ENCODE data around the gene RAD51B. TPM values are rescaled to one million over a fixed set of nuclear protein-coding genes. Genes with fewer than 3 reads are reported as not detected.

Gene RAD51B
- total and polyA plus RNA-seq, 4 experiments from 2014 or later, result 22.0 to 35.7 (median 31.4) TPM

DNA sequence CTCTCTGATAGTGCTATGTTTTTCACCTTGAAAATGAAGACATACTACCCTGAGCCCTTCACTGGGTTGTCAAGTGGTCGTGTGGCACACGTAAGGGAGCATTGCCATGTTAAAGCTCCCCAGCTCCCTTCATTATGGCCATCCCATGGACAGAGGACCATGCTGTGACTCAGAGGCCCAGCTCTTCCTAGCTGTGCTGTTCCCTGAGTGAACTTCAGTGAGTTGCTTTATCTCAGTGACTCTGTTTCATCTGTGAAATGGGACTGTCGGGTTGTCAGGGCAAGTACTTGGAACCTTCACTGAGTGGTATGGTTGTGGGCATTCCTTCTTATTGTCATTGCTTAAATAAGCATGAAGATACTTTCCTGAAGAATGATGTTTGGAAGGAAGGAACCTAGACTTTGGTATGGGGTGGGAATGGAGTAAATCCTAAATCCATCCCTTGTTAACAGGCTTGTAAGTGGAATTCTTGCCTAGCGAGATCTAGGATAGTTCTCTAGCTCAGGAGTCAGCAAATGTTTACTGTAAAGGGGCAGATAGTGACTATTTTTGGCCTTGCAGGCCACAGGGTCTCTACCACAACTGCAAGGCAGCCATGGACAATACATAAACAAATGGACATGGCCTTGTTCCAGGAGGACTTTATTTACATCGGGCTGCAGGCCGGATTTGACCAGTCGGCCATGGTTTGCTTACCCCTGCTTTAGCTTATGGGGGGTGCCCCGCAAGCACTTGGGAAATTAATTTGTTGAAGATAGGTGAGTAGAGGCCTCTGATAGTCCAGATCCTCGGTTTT lies 689.8 kb downstream of the RAD51B start:
- Histone ChIP-seq H3K4me1 (ENCODE audit: insufficient read depth, low read length) (peaks cover 68% of the 10 kb centered on the region), H3K36me3 (ENCODE audit: insufficient read depth, low read length) (no peaks in the 10 kb centered on the region), H3K27me3 (ENCODE audit: insufficient read depth, low read length) (no peaks in the 10 kb centered on the region), H3K27ac (ENCODE audit: low read depth, low read length) (no peak overlapping the region), H3K4me3 (ENCODE audit: low read length in 2 of 2) (no peak overlapping the region), H3K9me3 (ENCODE audit: control insufficient read depth in 1 of 2, low read length in 2 of 2) (no peaks in the 10 kb centered on the region)
- POLR2A ChIA-PET (ENCODE audit: partially characterized antibody), result interaction anchor here (1.2 to 7.5 kb wide), 4 partner anchors 13 to 306 kb away, joined by 3 to 235 read pairs (median 38); partner anchors contain the start of gene ZFP36L1
- Mint-ChIP-seq H3K4me3 (peak overlapping the region in 1 of 8 donors; percentile 27), H3K4me1 (peaks cover 42 to 75% (median 56%) of the 10 kb centered on the region in 4 donors), H3K27ac (peak overlapping the region in 5 of 7 donors; percentile 16 to 68 (median 35)), H3K9me3 (no peaks in the 10 kb centered on the region), H3K36me3 (no peaks in the 10 kb centered on the region), H3K27me3 (no peaks in the 10 kb centered on the region)
- intact Hi-C loops (cut with micrococcal nuclease), result loop anchor here (5.0 to 10.0 kb wide), 3 partner anchors 118 to 257 kb away; no protein-coding TSS in a partner anchor
- DNase-seq, result no peak
- CTCF ChIA-PET (ENCODE audit: partially characterized antibody), result interaction anchor here (1.6 to 4.5 kb wide), 3 partner anchors 9 to 279 kb away, joined by 3 to 33 read pairs (median 4); no protein-coding TSS in a partner anchor

- Histone ChIP-seq H3K27ac (ENCODE audit: low read depth, low read length) (no peak overlapping the region), H3K4me3 (ENCODE audit: low read length in 2 of 2) (no peak overlapping the region), H3K9me3 (ENCODE audit: control insufficient read depth in 1 of 2, low read length in 2 of 2) (no peaks in the 10 kb centered on the region), H3K36me3 (ENCODE audit: insufficient read depth, low read length) (no peaks in the 10 kb centered on the region), H3K4me1 (ENCODE audit: insufficient read depth, low read length) (peaks cover 60% of the 10 kb centered on the region), H3K27me3 (ENCODE audit: insufficient read depth, low read length) (no peaks in the 10 kb centered on the region)
- Mint-ChIP-seq H3K9me3 (no peaks in the 10 kb centered on the region), H3K4me3 (no peak overlapping the region), H3K36me3 (no peaks in the 10 kb centered on the region), H3K4me1 (peaks cover 42 to 67% (median 51%) of the 10 kb centered on the region in 4 donors), H3K27me3 (no peaks in the 10 kb centered on the region), H3K27ac (peak overlapping the region in 3 of 7 donors; percentile 15 to 68 (median 49))
- no peak for DNase-seq
- POLR2A ChIA-PET (ENCODE audit: partially characterized antibody), result interaction anchor here (1.1 kb wide), 1 partner anchor 175 kb away, joined by 3 read pairs; no protein-coding TSS in a partner anchor
- intact Hi-C loops (cut with micrococcal nuclease), result no loop called here
- CTCF ChIA-PET (ENCODE audit: partially characterized antibody), result interaction anchor here (1.6 to 4.5 kb wide), 2 partner anchors 8 to 278 kb away, joined by 3 to 33 read pairs; no protein-coding TSS in a partner anchor
Observed at GRCh38 chr14:68510201-68511128, 690.9 kb downstream of the RAD51B start.

DNA sequence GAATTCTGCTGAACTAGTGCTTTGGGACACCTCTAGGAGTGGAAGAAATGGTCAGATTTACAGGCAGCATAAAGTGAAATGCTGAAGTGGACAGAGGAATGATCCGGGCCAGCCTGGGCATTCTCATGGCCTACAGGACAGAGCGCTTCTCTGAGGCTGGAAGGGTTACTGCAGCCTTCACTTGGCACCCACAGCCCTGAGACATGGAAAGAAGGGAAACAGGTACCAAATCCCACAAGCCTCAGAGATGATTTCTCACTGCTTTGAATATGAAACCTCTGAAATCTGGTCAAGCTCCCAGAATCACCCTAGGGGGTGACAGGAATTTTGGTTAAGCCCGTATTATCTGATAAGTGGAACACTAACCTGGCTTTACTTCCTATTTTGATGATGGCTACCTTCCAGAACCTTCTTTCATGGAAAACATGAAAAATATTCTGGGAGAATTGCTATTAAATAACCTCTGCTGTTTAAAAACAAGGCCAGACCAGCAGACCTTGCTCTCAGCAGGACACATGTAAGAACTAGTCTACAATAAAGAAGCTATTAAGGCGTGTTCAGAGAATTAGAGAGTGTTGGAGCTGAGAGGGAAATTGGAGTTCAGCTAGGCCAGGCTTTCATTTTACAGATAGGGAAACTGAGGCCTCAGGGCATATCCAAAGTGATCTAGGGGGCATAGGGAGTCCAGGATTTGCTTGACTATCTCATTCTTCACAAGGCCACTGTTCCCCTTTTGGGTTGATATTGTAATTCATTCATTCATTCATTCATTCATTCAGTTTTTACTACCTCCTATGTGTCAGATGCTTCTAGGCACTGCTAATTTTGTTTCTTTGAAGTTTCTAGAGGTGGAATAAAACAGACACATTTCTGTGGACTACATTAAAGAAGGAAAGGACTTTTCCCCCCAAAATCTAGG lies 691.8 kb downstream of the RAD51B start:
- no peaks in the 10 kb centered on the region for H3K9me3 ChIP-seq (ENCODE audit: control insufficient read depth in 1 of 2, low read length in 2 of 2)
- ChIA-PET CTCF (ENCODE audit: partially characterized antibody) (interaction anchor here (1.1 to 1.6 kb wide), 2 partner anchors 7 to 333 kb away, joined by 3 read pairs; no protein-coding TSS in a partner anchor), POLR2A (ENCODE audit: partially characterized antibody) (interaction anchor here (1.1 kb wide), 1 partner anchor 174 kb away, joined by 3 read pairs; no protein-coding TSS in a partner anchor)
- H3K4me3 Mint-ChIP-seq, result no peak overlapping the region
- no peak overlapping the region for H3K4me3 ChIP-seq (ENCODE audit: low read length in 2 of 2)
- intact Hi-C loops (cut with micrococcal nuclease), result no loop called here
- peaks cover 51% of the 10 kb centered on the region for H3K4me1 ChIP-seq (ENCODE audit: insufficient read depth, low read length)
- no peaks in the 10 kb centered on the region for H3K36me3 ChIP-seq (ENCODE audit: insufficient read depth, low read length)
- H3K4me1 Mint-ChIP-seq, result peaks cover 34 to 59% (median 42%) of the 10 kb centered on the region in 4 donors
- no peaks in the 10 kb centered on the region for H3K27me3 ChIP-seq (ENCODE audit: insufficient read depth, low read length)
- H3K27ac Mint-ChIP-seq, result peak overlapping the region in 3 of 7 donors; percentile 15 to 68 (median 49)
- H3K27me3 Mint-ChIP-seq, result no peaks in the 10 kb centered on the region
- no peaks in the 10 kb centered on the region for H3K36me3 Mint-ChIP-seq
- H3K9me3 Mint-ChIP-seq, result no peaks in the 10 kb centered on the region
- no peak overlapping the region for H3K27ac ChIP-seq (ENCODE audit: low read depth, low read length)
- DNase-seq, result no peak

- no peaks in the 10 kb centered on the region for H3K27me3 ChIP-seq (ENCODE audit: insufficient read depth, low read length)
- H3K36me3 ChIP-seq (ENCODE audit: insufficient read depth, low read length), result no peaks in the 10 kb centered on the region
- no peak overlapping the region for H3K27ac ChIP-seq (ENCODE audit: low read depth, low read length)
- POLR2A ChIA-PET (ENCODE audit: partially characterized antibody), result no interaction called here
- CTCF ChIA-PET (ENCODE audit: partially characterized antibody), result interaction anchor here (1.1 kb wide), 1 partner anchor 332 kb away, joined by 3 read pairs; no protein-coding TSS in a partner anchor
- no peak overlapping the region for H3K4me3 Mint-ChIP-seq
- no peaks in the 10 kb centered on the region for H3K36me3 Mint-ChIP-seq
- no peaks in the 10 kb centered on the region for H3K9me3 ChIP-seq (ENCODE audit: control insufficient read depth in 1 of 2, low read length in 2 of 2)
- H3K4me3 ChIP-seq (ENCODE audit: low read length in 2 of 2), result no peak overlapping the region
- DNase-seq, result no peak
- H3K9me3 Mint-ChIP-seq, result no peaks in the 10 kb centered on the region
- peak overlapping the region in 2 of 7 donors; percentile 5 to 28 for H3K27ac Mint-ChIP-seq
- peaks cover 44% of the 10 kb centered on the region for H3K4me1 ChIP-seq (ENCODE audit: insufficient read depth, low read length)
- intact Hi-C loops (cut with micrococcal nuclease), result no loop called here
- peaks cover 27 to 52% (median 36%) of the 10 kb centered on the region in 4 donors for H3K4me1 Mint-ChIP-seq
- no peaks in the 10 kb centered on the region for H3K27me3 Mint-ChIP-seq
Observed at GRCh38 chr14:68512088-68512487, 692.5 kb downstream of the RAD51B start.

DNA sequence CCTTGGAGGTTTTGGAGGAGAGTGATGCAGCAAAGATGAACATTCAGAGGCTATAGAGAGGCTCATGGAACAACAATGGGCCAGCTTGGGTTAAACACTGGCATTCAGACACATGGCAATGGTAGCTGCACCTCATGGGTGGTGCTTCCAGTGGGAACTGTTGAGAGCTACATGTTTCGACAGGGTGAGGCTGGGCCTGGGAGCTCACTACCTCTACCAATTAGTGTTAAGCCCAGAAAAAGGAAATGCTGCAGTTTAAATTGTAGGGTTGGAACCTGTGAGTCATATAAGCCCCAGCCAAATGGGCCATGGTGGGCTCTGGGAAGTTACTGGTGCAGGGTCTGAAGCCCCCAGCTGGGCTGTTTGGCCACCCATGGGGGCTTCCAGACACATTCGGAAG lies 693.6 kb downstream of the RAD51B start:
- Histone ChIP-seq H3K4me3 (ENCODE audit: low read length in 2 of 2) (no peak overlapping the region), H3K36me3 (ENCODE audit: insufficient read depth, low read length) (no peaks in the 10 kb centered on the region), H3K9me3 (ENCODE audit: control insufficient read depth in 1 of 2, low read length in 2 of 2) (no peaks in the 10 kb centered on the region), H3K27me3 (ENCODE audit: insufficient read depth, low read length) (no peaks in the 10 kb centered on the region), H3K4me1 (ENCODE audit: insufficient read depth, low read length) (peaks cover 33% of the 10 kb centered on the region), H3K27ac (ENCODE audit: low read depth, low read length) (no peak overlapping the region)
- peaks cover 17 to 41% (median 25%) of the 10 kb centered on the region in 4 donors for H3K4me1 Mint-ChIP-seq
- H3K27me3 Mint-ChIP-seq, result no peaks in the 10 kb centered on the region
- peak overlapping the region in 2 of 8 donors; percentile 10 to 39 for H3K4me3 Mint-ChIP-seq
- H3K36me3 Mint-ChIP-seq, result no peaks in the 10 kb centered on the region
- intact Hi-C loops (cut with micrococcal nuclease), result no loop called here
- POLR2A ChIA-PET (ENCODE audit: partially characterized antibody), result interaction anchor here (0.9 to 1.4 kb wide), 3 partner anchors 172 to 269 kb away, joined by 3 to 5 read pairs (median 4); no protein-coding TSS in a partner anchor
- no peak for DNase-seq
- CTCF ChIA-PET (ENCODE audit: partially characterized antibody), result no interaction called here
- H3K9me3 Mint-ChIP-seq, result no peaks in the 10 kb centered on the region
- peak overlapping the region in 1 of 7 donors; percentile 38 for H3K27ac Mint-ChIP-seq

Data from CD4-positive, alpha-beta memory T cell (primary cell).